T-helper 2 cell treated with Interferon-gamma antibody and Interleukin-4, amounts not matched to agents 100 ng/mL and 5 ng/mL, for 36 hours (primary cell): ENCODE data around the gene SLC25A39. TPM values are rescaled to one million over a fixed set of nuclear protein-coding genes. Genes with fewer than 3 reads are reported as not detected.
"Not testable (repeated sequence)": the region's sequence is repeated elsewhere in the genome, so short reads cannot be mapped to it uniquely, and the experiment has no call there.

Experiments used
- intact Hi-C: fragments of 100-400 bp; cut with micrococcal nuclease; formaldehyde crosslinking; loops from one replicate; pipeline ENCODE4 v1.15.1; 2023
- total RNA-seq: library from RNA; stranded (reverse); gene quantifications from 2 replicates; pipeline ENCODE4 v1.2.3, GENCODE V29; 2022

SLC25A39 gene, protein sequence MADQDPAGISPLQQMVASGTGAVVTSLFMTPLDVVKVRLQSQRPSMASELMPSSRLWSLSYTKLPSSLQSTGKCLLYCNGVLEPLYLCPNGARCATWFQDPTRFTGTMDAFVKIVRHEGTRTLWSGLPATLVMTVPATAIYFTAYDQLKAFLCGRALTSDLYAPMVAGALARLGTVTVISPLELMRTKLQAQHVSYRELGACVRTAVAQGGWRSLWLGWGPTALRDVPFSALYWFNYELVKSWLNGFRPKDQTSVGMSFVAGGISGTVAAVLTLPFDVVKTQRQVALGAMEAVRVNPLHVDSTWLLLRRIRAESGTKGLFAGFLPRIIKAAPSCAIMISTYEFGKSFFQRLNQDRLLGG
- total RNA-seq: 110 TPM in 2 replicates

DNA sequence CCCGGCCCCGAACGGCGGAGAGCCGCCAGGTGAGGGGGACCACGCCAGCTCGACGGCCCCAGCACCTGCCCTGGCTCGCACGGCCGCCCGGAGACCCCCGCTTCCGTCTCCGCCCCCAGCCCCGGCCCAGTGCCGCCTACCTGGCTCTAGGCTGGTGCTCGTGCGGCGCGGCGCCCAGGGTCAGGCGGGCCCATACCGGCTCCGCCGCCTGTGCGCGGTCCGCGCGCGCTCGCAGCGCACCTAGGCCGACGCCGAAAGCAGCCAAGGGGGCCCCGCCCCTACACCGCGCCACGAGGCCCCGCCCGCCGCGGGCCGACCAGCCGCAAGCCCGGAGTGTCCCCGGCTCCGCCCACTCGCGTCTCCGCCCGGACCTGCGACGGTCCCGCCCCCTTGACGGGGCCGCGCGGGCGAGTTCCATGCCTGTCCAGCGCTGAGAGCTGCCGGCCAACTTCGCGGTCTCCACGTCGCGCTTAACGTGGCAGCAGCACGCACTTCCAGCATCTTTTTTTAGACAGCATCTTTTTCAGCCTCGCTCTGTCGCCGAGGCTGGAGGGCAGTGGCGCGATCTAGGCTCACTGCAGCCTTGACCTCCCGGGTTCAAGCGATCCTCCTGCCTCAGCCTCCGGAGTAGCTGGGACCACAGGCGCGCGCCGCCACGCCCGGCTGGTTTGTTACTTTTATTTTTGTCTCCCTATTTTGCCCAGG lies at the start of gene SLC25A39:
Gene SLC25A39 (minus strand): TSS at position 253 of the 705 bp plus-strand sequence. CDS start 1,261 bp downstream, outside the sequence.
- intact Hi-C loops: loop anchor here (1.0 to 5.0 kb wide), 6 partner anchors 16 to 1647 kb away; partner anchors contain the start of genes HROB, LSM12, PLEKHH3 and RUNDC3A

DNA sequence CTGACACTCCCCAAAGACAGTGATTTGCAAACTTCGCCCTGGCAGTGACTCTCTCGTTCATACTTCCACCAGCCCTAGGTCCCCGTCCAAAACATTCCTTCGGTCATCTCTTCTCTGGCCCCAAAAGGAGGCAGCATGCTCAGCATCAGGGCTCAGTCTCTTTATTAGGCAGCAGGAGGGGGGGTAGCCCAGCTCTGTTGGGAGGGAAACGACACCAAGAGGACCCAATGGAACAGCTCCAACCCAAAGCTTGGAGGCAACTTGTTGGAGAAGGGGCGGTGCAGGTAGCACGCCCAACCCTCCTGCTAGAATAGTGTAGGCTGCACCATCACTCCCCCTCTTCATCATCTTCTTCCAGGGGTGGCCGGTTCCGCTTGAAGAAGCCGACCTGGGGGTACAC lies 47.4 kb upstream of the SLC25A39 start:
- intact Hi-C loops: no loop called here

DNA sequence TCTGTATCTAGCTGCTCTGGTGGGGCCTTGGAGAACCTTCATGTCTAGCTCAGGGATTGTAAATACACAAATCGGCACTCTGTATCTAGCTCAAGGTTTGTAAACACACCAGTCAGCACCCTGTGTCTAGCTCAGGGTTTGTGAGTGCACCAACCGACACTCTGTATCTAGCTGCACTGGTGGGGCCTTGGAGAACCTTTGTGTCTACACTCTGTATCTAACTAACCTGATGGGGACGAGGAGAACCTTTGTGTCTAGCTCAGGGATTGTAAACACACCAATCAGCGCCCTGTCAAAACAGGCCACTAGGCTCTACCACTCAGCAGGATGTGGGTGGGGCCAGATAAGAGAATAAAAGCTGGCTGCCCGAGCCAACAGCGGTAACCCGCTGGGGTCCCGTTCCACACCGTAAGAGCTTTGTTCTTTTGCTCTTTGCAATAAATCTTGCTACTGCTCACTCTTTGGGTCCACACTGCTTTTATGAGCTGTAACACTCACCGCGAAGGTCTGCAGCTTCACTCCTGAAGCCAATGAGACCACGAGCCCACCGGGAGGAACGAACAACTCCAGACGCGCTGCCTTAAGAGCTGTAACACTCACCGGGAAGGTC lies 44.9 kb upstream of the SLC25A39 start:
- intact Hi-C loops: not testable (repeated sequence)

DNA sequence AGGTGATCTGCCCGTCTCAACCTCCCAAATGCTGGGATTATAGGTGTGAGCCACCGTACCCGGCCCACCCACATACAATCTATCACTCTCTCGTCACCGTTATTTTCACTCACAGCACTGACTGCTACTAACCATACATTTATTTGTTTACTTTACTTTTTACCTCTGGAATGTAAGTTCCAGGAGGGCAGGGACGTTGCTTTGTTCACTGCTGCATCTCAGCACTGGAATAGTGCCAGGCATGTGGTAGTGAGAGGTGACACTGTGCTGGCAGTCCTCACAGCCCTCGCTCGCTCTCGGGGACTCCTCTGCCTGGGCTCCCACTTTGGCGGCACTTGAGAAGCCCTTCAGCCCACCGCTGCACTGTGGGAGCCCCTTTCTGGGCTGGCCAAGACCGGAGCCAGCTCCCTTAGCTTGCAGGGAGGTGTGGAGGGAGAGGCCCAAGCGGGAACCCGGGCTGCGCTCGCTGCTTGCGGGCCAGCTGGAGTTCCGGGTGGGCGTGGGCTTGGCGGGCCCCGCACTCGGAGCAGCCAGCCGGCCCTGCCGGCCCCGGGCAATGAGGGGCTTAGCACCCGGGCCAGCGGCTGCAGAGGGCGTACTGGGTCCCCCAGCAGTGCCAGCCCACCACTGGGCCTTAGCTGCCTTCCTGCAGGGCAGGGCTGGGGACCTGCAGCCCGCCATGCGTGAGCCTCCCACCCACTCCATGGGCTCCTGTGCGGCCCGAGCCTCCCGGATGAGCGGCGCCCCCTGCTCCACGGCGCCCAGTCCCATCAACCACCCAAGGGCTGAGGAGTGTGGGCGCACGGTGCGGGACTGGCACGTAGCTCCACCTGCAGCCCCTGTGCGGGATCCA lies 44.0 kb upstream of the SLC25A39 start:
- intact Hi-C loops: not testable (repeated sequence)

GRCh38 chr17:44367231-44367979 lies 42.8 kb upstream of the SLC25A39 start:
- intact Hi-C loops: no loop called here

DNA sequence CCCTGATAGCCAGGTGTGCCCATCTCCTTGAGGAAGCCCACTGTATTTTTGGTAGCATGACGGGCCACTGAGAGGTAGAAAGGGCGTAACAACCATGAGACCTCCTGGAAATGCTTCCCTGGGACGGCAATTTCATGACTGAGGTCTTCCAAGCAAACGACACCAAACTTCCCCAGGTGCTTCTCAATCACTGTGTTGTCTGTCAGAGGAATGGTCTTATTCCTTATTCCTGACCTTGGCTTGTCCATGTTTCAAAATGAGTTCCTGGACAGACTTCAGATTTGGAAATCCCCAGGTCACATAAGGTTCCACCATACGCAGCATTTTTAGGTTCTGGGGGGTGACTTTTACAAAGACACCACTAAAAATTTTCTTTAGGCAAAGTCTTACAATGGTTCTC lies 40.4 kb upstream of the SLC25A39 start:
- intact Hi-C loops: not testable (repeated sequence)

GRCh38 chr17:44363613-44364159 lies 39.1 kb upstream of the SLC25A39 start, which contains the start of gene FAM171A2:
Gene FAM171A2, minus strand, starts transcription at chr17:44363853. Its CDS starts 139 bp downstream, at chr17:44363714.
- intact Hi-C loops: no loop called here

- intact Hi-C loops: no loop called here
Observed at GRCh38 chr17:44362949-44363612, 38.5 kb upstream of the SLC25A39 start.

- intact Hi-C loops: no loop called here
Observed at GRCh38 chr17:44362459-44362948, 37.9 kb upstream of the SLC25A39 start.

GRCh38 chr17:44361292-44362260 lies 37.0 kb upstream of the SLC25A39 start:
- intact Hi-C loops: no loop called here

DNA sequence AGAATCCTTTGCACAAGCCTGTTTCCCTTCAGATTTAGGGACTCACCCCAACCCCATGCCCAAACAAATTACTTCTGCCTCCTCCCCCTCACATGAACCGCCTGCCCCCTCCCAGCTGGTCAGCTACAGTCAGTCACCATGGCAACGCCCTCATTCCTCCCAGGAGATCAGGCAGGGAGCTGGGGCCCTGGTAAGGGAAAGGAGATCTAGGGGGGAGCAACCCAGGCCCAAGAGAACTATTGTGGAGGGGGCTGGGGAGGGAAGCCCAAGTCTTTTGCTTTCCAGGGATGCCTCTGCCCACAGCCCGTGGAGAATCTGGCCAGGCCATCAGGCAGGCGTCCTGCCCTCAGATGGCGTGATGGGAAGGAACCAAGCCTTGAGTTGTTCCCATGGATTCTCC lies 36.2 kb upstream of the SLC25A39 start:
- intact Hi-C loops: no loop called here

GRCh38 chr17:44360144-44360533 lies 35.5 kb upstream of the SLC25A39 start:
- intact Hi-C loops: no loop called here

- intact Hi-C loops: no loop called here
Observed at GRCh38 chr17:44359458-44360143, 35.0 kb upstream of the SLC25A39 start.

GRCh38 chr17:44359006-44359405 lies 34.4 kb upstream of the SLC25A39 start:
- intact Hi-C loops: no loop called here

DNA sequence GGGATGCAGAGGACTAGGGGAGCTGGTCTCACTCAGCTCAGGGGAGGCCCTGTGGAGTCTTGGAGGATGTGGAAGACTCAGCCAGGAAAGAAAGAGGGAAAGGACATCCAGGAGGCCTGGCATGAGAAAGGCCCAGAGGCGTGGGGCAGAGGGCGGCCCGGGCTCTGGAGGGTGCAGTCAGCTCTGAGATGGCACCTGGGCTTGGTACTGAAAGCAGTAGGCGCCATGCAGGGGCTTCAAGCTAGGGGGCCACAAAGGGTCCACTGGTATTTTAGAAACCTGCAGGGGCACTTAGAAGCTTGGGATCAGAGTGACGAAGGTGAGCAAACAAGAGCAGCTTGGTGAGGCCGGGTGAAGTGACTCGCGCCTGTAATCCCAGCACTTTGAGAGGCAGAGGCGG lies 33.4 kb upstream of the SLC25A39 start:
- intact Hi-C loops: no loop called here

GRCh38 chr17:44356241-44356640 lies 31.6 kb upstream of the SLC25A39 start:
- intact Hi-C loops: no loop called here

DNA sequence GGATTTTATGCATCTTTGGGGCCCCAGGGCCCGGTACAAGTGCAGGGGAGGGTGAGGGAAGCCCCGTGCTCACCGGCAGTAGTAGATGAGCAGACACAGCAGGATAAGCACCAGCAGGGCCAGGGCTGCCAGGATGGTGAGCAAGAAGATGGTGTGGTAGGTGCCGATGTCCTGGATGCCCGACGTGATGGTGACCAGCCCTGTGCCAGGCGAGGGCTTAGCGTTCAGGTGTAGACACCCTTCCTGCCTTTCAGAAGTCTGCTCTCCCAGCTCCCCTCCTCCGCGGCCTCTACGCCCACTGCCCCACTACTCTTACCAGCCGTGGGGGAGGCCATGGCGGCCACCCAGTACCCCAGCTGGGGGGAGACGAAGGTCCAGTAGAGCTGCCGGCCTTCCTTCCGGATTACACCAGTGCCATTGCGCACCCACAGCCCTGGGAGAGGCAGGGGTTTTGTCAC lies 31.0 kb upstream of the SLC25A39 start:
- intact Hi-C loops: no loop called here
